ENCODE measurements around the gene DSCAML1.

The DSCAML1 gene

GRCh38 chr11:117772360-117772759 is 24.7 kb downstream of the DSCAML1 start:
- no peak for TF ChIP-seq CTCF (IDR thresholded peaks at IDR 0.05; ENCODE audit: control insufficient read depth, extremely low read depth, insufficient read depth)
- no peak for DNase-seq (ENCODE audit: low read depth)

GRCh38 chr11:117771841-117772240 is 25.2 kb downstream of the DSCAML1 start:
- TF ChIP-seq CTCF (IDR thresholded peaks at IDR 0.05; ENCODE audit: control insufficient read depth, extremely low read depth, insufficient read depth), result no peak
- no peak for DNase-seq (ENCODE audit: low read depth)
- H3K4me3 ChIP-seq (ENCODE audit: low read depth, low read length), result no peak overlapping the region

More at GRCh38 chr11:117772360-117772759, 24.7 kb downstream of the DSCAML1 start:
- H3K4me3 ChIP-seq (ENCODE audit: low read depth, low read length), result no peak overlapping the region

- no peak overlapping the region for H3K4me3 ChIP-seq (ENCODE audit: low read depth, low read length)
- TF ChIP-seq CTCF (IDR thresholded peaks at IDR 0.05; ENCODE audit: control insufficient read depth, extremely low read depth, insufficient read depth), result no peak
- DNase-seq (ENCODE audit: low read depth), result no peak
Observed at GRCh38 chr11:117771197-117771596, 25.8 kb downstream of the DSCAML1 start.

GRCh38 chr11:117770061-117770460 is 27.0 kb downstream of the DSCAML1 start:
- DNase-seq (ENCODE audit: low read depth), result no peak
- no peak overlapping the region for H3K4me3 ChIP-seq (ENCODE audit: low read depth, low read length)
- TF ChIP-seq CTCF (IDR thresholded peaks at IDR 0.05; ENCODE audit: control insufficient read depth, extremely low read depth, insufficient read depth), result no peak

GRCh38 chr11:117769533-117769932 is 27.5 kb downstream of the DSCAML1 start:
- no peak for DNase-seq (ENCODE audit: low read depth)
- TF ChIP-seq CTCF (IDR thresholded peaks at IDR 0.05; ENCODE audit: control insufficient read depth, extremely low read depth, insufficient read depth), result no peak
- H3K4me3 ChIP-seq (ENCODE audit: low read depth, low read length), result no peak overlapping the region

GRCh38 chr11:117768506-117768905 is 28.5 kb downstream of the DSCAML1 start:
- TF ChIP-seq CTCF (IDR thresholded peaks at IDR 0.05; ENCODE audit: control insufficient read depth, extremely low read depth, insufficient read depth), result no peak
- H3K4me3 ChIP-seq (ENCODE audit: low read depth, low read length), result no peak overlapping the region
- DNase-seq (ENCODE audit: low read depth), result no peak

GRCh38 chr11:117767071-117767470 is 29.9 kb downstream of the DSCAML1 start:
- no peak for TF ChIP-seq CTCF (IDR thresholded peaks at IDR 0.05; ENCODE audit: control insufficient read depth, extremely low read depth, insufficient read depth)
- DNase-seq (ENCODE audit: low read depth), result no peak
- H3K4me3 ChIP-seq (ENCODE audit: low read depth, low read length), result no peak overlapping the region
